Stimulated activated CD8-positive, alpha-beta memory T cell treated with anti-CD3 and anti-CD28 coated beads, Interleukin-15, amount 100 ng/mL, for 4 hours (primary cell): ENCODE measurements around the gene SHD.
"Not testable (repeated sequence)": the region's sequence is repeated elsewhere in the genome, so short reads cannot be mapped to it uniquely, and the experiment has no call there.

Experiments
- DNase-seq, 2 donors: peaks; one replicate each; pipeline ENCODE4 v3.0.0-alpha.2; 2020; ENCODE audit warnings: low read depth in 2 of 2

SHD gene, protein sequence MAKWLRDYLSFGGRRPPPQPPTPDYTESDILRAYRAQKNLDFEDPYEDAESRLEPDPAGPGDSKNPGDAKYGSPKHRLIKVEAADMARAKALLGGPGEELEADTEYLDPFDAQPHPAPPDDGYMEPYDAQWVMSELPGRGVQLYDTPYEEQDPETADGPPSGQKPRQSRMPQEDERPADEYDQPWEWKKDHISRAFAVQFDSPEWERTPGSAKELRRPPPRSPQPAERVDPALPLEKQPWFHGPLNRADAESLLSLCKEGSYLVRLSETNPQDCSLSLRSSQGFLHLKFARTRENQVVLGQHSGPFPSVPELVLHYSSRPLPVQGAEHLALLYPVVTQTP

DNA sequence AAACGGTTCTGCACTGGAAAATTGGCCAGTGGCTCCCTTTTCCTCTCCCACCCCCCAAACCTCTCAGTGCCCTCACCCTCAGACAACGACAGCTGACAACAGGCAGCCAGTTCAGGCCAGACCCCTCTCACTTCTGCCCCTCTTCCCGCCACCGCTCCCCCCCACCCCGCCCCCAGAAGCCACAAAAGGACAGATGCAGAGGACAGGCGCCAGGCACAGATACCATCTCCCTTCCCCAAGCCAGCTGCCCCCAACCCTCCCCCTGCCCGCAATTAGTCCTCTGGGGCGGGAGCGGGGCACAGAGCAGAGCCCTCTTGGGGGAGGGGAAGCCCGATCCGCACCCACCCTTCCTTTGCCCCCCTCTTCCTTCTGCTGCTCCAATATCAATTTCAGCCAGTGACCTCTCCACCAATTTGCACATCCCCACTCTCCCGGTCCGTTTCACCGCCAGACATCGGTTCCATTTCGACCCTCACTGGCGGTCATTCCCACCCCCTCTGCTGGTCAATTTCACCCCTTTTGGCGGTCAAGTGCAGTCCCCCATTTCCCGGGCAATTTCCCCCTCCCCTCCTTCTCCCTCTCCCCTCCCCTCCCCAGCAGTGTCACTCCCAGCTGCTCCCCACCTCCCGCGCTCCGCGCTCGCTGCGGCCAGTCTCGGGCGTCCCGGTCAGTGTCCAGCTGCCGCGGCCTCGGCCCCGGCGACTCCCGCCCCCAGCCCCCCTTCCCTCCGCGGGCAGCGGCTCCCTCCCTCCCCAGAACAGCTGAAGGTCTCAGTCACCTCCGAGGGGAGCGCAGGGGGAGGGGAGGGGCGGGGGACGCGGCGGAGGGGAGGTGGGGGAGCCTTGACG, at the start of gene SHD:
TSS of gene SHD (plus strand) at position 848 of the 848 bp plus-strand sequence. CDS start 798 bp downstream, outside the sequence.
- no peak for DNase-seq

DNA sequence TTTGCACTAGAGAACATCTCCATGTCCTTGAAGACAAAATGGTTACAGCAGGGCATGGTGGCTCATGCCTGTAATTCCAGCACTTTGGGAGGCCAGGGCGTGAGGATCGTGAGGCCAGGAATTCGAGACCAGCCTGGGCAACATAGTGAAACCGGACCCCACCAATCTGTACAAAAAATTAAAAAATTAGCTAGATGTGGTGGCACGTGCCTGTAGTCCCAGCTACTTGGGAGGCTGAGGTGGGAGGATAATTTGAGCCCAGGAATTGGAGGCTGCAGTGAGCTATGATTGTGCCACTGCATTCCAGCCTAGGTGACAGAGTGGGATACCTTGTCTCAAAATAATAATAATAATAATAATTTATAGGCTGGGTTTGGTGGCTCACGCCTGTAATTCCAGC, 48.8 kb upstream of the SHD start:
- not testable (repeated sequence) for DNase-seq

- not testable (repeated sequence) for DNase-seq
These were observed 47.5 kb upstream of the SHD start for GRCh38 chr19:4231521-4231920.

DNA sequence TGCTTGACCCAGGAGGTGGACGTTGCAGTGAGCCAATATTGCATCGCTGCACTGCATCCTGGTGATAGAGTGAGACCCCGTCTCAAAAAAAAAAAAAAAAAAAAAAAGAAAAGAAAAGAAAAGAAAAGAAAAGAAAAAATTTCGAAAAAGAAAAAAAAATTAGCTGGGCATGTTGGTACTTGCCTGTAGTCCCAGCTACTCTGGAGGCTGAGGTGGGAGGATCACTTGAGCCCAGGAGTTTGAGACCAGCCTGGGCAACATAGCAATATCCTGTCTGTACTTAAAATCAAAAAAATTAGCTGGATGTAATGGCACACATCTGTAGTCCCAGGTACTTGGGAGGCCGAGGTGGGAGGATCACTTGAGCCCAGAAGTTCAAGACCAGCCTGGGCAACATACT, 46.9 kb upstream of the SHD start:
- DNase-seq = not testable (repeated sequence)

- DNase-seq = no peak
These were observed 46.3 kb upstream of the SHD start for GRCh38 chr19:4232614-4233281.

DNA sequence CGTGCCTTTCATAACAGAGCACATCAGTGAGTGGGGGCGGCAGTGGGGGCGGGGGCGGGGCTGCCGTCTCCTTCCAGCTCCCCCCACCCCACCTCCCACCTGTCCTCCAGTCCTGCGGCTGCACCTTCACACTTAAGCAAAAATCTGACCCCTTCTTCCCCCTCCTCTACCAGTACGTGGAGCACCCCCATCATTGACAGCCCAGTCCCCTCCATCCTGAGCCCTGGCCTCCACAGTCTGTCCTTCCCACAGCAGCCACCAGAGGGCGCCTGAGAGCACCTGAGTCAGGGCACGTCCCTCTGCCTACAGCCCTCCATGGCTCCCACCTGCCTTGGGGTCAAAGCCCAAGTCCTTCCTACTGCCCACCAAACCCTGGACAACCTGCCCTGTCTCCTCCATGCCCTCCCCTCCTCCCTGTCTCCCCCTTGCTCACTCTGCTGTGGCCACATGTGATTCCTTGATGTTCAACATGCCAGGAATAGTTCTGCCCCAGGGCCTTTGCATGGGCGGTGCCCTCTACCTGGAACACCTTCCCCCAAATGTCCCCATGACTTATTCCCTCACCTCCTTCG, 45.7 kb upstream of the SHD start:
- DNase-seq = peak; percentile 21 to 26

DNA sequence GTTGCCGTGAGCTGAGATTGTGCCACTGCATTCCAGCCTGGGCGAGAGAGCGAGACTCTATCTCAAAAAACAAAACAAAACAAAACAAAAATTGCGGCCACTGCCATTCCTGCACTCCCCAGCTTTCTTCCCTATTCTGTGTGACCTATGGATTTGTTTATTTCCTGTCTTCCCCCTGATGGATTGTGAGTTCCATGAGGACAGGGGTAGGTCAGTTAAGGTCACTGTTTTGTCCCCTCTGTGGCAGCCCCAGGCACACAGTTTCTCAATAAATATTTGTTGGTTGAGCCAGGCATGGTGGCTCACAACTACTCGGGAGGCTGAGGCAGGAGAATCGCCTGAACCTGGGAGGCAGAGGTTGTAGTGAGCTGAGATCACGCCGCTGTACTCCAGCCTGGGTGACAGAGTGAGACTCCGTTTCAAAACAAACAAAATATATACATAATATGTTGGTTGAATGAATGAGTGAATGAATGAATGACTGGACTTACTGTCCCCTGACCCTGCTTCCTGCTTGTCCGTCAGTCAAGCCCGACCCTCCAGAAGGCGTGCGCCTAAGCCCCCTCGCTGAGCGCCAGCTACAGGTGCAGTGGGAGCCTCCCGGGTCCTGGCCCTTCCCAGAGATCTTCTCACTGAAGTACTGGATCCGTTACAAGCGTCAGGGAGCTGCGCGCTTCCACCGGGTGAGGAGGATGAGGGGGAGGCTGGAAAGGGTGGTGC, 44.8 kb upstream of the SHD start:
- no peak for DNase-seq

DNA sequence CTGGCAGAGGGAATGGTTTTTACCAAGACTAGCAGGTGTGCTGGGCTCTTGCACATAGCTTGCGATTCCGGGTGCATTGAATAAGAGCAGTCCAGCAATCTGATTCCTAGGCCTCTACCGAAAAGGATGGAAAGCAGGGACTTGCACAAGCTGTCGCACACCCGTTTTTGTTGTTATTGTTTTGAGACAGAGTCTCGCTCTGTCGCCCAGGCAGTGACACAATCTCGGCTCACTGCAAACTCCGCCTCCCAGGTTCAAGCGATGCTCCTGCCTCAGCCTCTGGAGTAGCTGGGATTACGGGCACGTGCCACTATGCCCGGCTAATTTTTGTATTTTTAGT, 44.2 kb upstream of the SHD start:
- no peak for DNase-seq

- DNase-seq = not testable (repeated sequence)
These were observed 41.6 kb upstream of the SHD start for GRCh38 chr19:4237510-4237909.

- DNase-seq = no peak
These were observed 40.2 kb upstream of the SHD start for GRCh38 chr19:4238831-4239230.

DNA sequence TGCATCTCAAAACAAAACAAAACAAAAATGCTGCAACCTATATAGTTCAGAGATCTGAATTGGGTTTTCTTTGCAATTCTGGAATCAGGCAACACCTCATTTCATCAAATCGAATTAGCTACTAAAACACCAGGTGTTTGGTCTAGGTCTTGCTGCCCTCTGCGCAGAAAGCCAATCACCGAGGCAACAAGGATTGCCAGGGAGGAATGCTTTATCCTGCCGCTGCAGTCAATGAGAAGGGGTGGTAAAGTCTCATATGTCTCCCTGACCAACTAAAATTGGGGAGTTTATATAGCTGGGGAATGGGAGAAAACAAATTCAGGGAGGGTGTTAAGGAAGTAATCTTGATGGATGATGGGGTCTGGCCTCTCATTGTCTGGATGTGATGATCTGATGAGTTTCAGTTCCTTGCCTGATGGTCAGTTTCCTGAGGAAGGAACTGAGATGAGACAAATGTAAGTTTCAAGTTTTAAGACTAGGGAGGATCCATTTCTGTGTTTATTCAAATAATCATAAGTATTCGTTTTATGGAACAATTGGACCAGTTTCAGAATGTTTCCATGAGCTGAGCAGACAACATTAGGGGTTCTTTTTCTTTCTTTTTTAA, 37.1 kb upstream of the SHD start:
- no peak for DNase-seq

DNA sequence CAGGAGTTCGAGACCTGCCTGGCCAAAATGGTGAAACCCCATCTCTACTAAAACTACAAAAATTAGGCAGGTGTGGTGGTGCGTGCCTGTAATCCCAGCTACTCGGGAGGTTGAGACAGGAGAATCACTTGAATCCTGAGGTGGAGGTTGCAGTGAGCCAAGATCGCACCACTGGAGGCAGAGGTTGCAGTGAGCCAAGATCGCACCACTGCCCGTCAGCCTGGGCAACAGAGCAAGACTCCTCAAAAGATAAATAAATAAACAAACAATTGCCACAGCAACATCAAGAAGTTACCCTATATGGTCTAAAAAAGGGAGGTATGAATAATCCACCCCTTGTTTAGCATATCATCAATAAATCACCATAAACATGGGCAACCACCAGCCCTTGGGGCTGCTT, 33.1 kb upstream of the SHD start:
- not testable (repeated sequence) for DNase-seq

DNA sequence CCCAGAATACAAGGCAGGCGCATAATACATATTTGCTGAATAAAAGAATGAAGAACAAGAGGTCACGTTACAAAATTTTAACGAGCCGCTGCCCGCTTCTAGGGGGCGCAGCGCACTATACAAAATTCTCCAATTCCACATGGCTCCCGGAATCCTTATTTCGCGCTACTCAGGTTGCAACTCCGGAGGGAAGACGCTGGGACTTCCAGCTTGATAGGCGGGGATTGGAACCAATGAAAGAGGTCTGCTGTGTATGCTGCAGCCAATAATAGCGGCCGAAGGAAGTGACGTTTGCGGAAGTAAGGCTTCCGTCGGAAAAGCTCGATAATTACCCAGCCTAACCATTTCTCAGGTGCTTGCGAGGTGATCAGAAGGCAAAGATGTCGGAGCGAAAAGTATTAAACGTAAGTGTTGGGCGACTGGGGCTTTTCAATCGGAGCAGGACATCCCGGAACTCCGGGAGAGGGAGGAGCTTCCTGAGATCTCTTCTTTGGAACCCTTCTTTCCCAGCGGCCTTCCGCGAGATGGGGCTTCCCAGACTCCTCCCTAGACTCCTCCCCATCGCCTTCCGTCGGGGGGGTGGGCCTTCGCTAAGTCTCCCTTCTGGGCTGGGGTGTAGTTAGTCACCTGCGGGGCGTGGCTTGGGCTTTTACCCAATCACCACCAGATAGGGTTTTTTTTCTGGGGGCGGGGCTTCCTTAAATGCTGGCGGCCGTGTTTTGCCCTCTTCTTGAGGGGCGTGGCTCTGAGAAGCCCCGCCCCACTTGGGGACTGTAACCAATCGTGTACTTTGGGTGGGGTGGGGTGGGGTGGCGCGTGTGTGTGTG, 32.1 kb upstream of the SHD start, which contains the start of gene YJU2:
TSS of gene YJU2 (plus strand) at position 314 of the 827 bp plus-strand sequence. CDS start at position 381, 67 bp downstream.
- peak; percentile 92 to 99 for DNase-seq

- DNase-seq = no peak
These were observed 22.5 kb upstream of the SHD start for GRCh38 chr19:4256563-4256962.

DNA sequence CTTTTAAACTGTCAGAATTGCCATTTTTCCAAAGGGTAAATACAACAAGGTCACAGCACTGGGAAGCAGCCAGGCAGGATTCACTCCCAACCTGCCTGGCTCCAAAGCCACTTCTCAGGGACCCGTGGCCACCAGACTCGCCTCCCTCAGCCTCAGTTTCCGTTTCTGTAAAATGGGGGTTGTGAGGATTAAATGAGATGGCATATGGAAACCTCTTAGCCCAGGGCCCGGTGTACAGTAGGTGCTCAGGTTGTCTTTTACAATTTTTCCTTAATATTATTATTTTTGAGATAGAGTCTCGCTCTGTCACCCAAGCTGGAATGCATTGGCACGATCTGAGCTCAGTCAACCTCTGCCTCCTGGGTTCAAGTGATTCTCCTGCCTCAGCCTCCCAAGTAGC, 22.0 kb upstream of the SHD start:
- DNase-seq = no peak

DNA sequence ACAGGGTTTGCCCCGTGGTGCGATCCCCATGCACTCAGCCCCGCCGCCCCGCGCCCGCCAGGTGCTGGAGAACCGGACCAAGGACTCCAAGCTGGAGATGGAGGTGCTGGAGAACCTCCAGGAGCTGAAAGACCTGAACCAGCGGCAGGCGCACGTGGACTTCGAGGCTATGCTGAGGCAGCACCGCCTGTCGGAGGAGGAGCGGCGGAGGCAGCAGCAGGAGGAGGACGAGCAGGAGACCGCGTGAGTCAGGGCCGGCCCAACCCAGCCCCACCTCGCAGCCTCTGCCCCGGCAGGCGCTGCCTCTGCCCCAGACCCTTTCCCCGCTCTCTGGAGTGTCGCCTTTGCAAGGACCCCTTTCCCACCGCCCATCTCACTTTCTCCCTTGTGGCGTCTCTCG, 20.9 kb upstream of the SHD start:
- DNase-seq = no peak

DNA sequence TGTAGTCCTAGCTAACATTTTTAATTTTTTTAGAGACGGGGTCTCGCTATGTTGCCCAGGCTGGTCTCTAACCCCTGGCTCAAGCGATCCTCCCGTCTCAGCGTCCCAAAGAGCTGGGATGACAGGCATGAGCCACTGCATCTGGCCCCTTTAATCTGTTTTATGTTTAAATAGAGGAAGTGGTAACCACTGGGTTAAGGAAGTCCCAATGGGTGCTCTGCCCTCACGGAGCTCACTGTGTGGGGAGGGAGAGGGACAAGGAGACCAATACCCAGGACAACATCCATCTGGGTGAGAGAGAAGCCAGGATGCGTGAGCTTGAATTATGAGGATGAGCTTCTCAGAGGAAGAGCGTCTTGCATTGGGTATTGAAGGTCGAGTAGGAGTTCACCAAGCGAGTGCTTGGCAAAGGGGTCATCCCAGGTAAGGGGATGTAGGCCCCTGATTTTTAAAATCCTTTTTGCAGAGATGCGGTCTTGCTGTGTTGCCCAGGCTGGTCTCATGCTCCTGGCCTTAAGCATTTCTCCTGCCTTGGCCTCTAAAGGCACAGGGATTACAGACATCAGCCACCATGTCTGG, 18.4 kb upstream of the SHD start:
- no peak for DNase-seq

DNA sequence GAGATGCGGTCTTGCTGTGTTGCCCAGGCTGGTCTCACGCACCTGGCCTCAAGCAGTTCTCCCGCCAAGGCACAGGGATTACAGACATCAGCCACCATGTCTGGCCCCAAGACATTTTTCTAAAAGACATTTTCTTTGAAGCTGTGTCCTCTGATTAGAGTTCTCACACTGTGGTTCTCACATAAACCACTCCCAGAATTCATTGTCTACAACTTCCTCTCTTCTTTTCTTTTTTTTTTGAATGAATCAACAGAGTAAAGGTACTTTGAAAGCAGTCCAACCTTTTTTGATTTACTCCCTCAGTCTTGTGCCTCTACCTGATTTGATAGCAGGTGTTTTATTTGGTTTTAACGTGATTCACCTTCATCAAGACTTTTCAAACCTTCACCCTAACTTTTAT, 14.3 kb upstream of the SHD start:
- no peak for DNase-seq

- DNase-seq = no peak
These were observed 12.6 kb upstream of the SHD start for GRCh38 chr19:4266253-4267000.
